ENCODE data around the gene EPB41L2. TPM values are rescaled to one million over a fixed set of nuclear protein-coding genes. Genes with fewer than 3 reads are reported as not detected.

The EPB41L2 gene
- total RNA-seq, 3 donors from 2014 or later (not counting 1 experiment from before 2014, with no cell fraction given), result 6.8 to 11.4 (median 11.0) TPM

- no peak for DNase-seq
- intact Hi-C loops (cut with micrococcal nuclease), result no loop called here
- H3K4me3 Mint-ChIP-seq, result no peak overlapping the region
- H3K36me3 Mint-ChIP-seq, result no peaks in the 10 kb centered on the region
- Histone ChIP-seq H3K9me3 (ENCODE audit: control insufficient read depth, insufficient read depth, low read length) (no peaks in the 10 kb centered on the region), H3K4me3 (ENCODE audit: low read length) (no peak overlapping the region), H3K27ac (ENCODE audit: low read length) (no peak overlapping the region), H3K36me3 (ENCODE audit: control insufficient read depth, insufficient read depth, low read length) (no peaks in the 10 kb centered on the region), H3K4me1 (ENCODE audit: control insufficient read depth, insufficient read depth, low read length) (no peaks in the 10 kb centered on the region), H3K27me3 (ENCODE audit: control insufficient read depth, insufficient read depth, low read length) (no peaks in the 10 kb centered on the region)
- no peaks in the 10 kb centered on the region for H3K9me3 Mint-ChIP-seq
- H3K27ac Mint-ChIP-seq, result no peak overlapping the region
- no peak for TF ChIP-seq CTCF (IDR thresholded peaks at IDR 0.05)
- ATAC-seq, result no peak
- peaks cover 0 to 8% of the 10 kb centered on the region in 2 donors for H3K27me3 Mint-ChIP-seq (ENCODE audit: low read depth in 2 of 2)
- 89% methylated on average over 10 of the region's 10 CpGs for whole genome bisulfite sequencing (ENCODE audit: insufficient coverage)
- H3K4me1 Mint-ChIP-seq, result peaks cover 0 to 5% of the 10 kb centered on the region in 2 donors
These were observed 193.4 kb downstream of the EPB41L2 start for GRCh38 chr6:130869681-130870080.

GRCh38 chr6:130865793-130866192 lies 197.3 kb downstream of the EPB41L2 start:
- no peaks in the 10 kb centered on the region for H3K36me3 Mint-ChIP-seq
- no peaks in the 10 kb centered on the region for H3K4me1 Mint-ChIP-seq
- no peak overlapping the region for H3K27ac Mint-ChIP-seq
- Histone ChIP-seq H3K36me3 (ENCODE audit: control insufficient read depth, insufficient read depth, low read length) (no peaks in the 10 kb centered on the region), H3K4me3 (ENCODE audit: low read length) (no peak overlapping the region), H3K27ac (ENCODE audit: low read length) (no peak overlapping the region), H3K27me3 (ENCODE audit: control insufficient read depth, insufficient read depth, low read length) (no peaks in the 10 kb centered on the region), H3K9me3 (ENCODE audit: control insufficient read depth, insufficient read depth, low read length) (no peaks in the 10 kb centered on the region), H3K4me1 (ENCODE audit: control insufficient read depth, insufficient read depth, low read length) (no peaks in the 10 kb centered on the region)
- DNase-seq (no peak), ATAC-seq (no peak)
- no peak overlapping the region for H3K4me3 Mint-ChIP-seq
- intact Hi-C loops (cut with micrococcal nuclease), result no loop called here
- WGBS (ENCODE audit: insufficient coverage), result 100% methylated on average over 1 of the region's 4 CpGs
- H3K27me3 Mint-ChIP-seq (ENCODE audit: low read depth in 2 of 2), result peaks cover 0 to 5% of the 10 kb centered on the region in 2 donors
- TF ChIP-seq CTCF (IDR thresholded peaks at IDR 0.05), result no peak
- H3K9me3 Mint-ChIP-seq, result no peaks in the 10 kb centered on the region

GRCh38 chr6:130864344-130864743 lies 198.7 kb downstream of the EPB41L2 start:
- Histone ChIP-seq H3K27me3 (ENCODE audit: control insufficient read depth, insufficient read depth, low read length) (no peaks in the 10 kb centered on the region), H3K36me3 (ENCODE audit: control insufficient read depth, insufficient read depth, low read length) (no peaks in the 10 kb centered on the region), H3K27ac (ENCODE audit: low read length) (no peak overlapping the region), H3K4me3 (ENCODE audit: low read length) (no peak overlapping the region), H3K4me1 (ENCODE audit: control insufficient read depth, insufficient read depth, low read length) (no peaks in the 10 kb centered on the region), H3K9me3 (ENCODE audit: control insufficient read depth, insufficient read depth, low read length) (no peaks in the 10 kb centered on the region)
- no peak for TF ChIP-seq CTCF (IDR thresholded peaks at IDR 0.05)
- WGBS (ENCODE audit: insufficient coverage), result 97% methylated on average over 11 of the region's 11 CpGs
- Mint-ChIP-seq H3K27me3 (ENCODE audit: low read depth in 2 of 2) (peaks cover 0 to 3% of the 10 kb centered on the region in 2 donors), H3K9me3 (no peaks in the 10 kb centered on the region), H3K4me1 (no peaks in the 10 kb centered on the region), H3K27ac (no peak overlapping the region), H3K36me3 (no peaks in the 10 kb centered on the region), H3K4me3 (no peak overlapping the region)
- intact Hi-C loops (cut with micrococcal nuclease), result no loop called here
- ATAC-seq (no peak), DNase-seq (no peak)

Measured in natural killer cell (primary cell).